KMS-11 (cell line): ENCODE measurements around the gene SCCPDH.

ENCODE experiments used
- H2AFZ ChIP-seq: fragments of 200-600 bp; sonication (generic); 2 replicates; pipeline ENCODE4 v1.6.1; 2016; ENCODE audit warnings: antibody characterized with exemption, mixed run types, low read depth
- H3K27ac ChIP-seq: fragments of 200-600 bp; sonication (generic); 2 replicates; pipeline ENCODE4 v1.6.1; 2016; ENCODE audit warnings: mild to moderate bottlenecking, mixed run types
- H3K27me3 ChIP-seq: fragments of 200-600 bp; sonication (generic); 2 replicates; pipeline ENCODE4 v1.6.1; 2017; ENCODE audit warnings: mild to moderate bottlenecking, low read depth, mixed run types, moderate library complexity; ENCODE audit not compliant: insufficient read depth
- H3K36me3 ChIP-seq: fragments of 200-600 bp; sonication (generic); 2 replicates; pipeline ENCODE4 v1.6.1; 2017; ENCODE audit warnings: mild to moderate bottlenecking, mixed run types; ENCODE audit not compliant: insufficient read depth
- H3K4me1 ChIP-seq: fragments of 200-600 bp; sonication (generic); 2 replicates; pipeline ENCODE4 v1.6.1; 2016; ENCODE audit warnings: mild to moderate bottlenecking, low read depth, mixed run types; ENCODE audit not compliant: poor library complexity, severe bottlenecking
- H3K4me2 ChIP-seq: fragments of 200-600 bp; sonication (generic); 2 replicates; pipeline ENCODE4 v1.7.0; 2016; ENCODE audit warnings: mild to moderate bottlenecking, mixed run types
- H3K4me3 ChIP-seq: fragments of 200-600 bp; sonication (generic); IDR thresholded peaks from 2 replicates; pipeline ENCODE4 v1.6.1; 2017; ENCODE audit warnings: low read depth, low read length, mixed read lengths; ENCODE audit not compliant: insufficient read depth
- H3K79me2 ChIP-seq: fragments of 200-600 bp; sonication (generic); 2 replicates; pipeline ENCODE4 v1.6.1; 2016; ENCODE audit warnings: low read depth, mixed run types; ENCODE audit not compliant: insufficient read depth
- H3K9ac ChIP-seq: fragments of 200-600 bp; sonication (generic); 2 replicates; pipeline ENCODE4 v1.6.1; 2016; ENCODE audit warnings: mild to moderate bottlenecking, mixed run types
- H4K20me1 ChIP-seq: fragments of 200-600 bp; sonication (generic); 2 replicates; pipeline ENCODE4 v1.6.1; 2016; ENCODE audit warnings: mild to moderate bottlenecking, mixed run types; ENCODE audit not compliant: insufficient read depth
- TF ChIP-seq, protein P1 (sequence below): fragments of 200-600 bp; sonication (generic); conservative IDR thresholded peaks from 2 replicates; pipeline ENCODE4 v1.6.1; 2017; ENCODE audit warnings: low read depth, mild to moderate bottlenecking, antibody characterized with exemption, low read length, moderate library complexity, mixed read lengths

Gene SCCPDH

DNA sequence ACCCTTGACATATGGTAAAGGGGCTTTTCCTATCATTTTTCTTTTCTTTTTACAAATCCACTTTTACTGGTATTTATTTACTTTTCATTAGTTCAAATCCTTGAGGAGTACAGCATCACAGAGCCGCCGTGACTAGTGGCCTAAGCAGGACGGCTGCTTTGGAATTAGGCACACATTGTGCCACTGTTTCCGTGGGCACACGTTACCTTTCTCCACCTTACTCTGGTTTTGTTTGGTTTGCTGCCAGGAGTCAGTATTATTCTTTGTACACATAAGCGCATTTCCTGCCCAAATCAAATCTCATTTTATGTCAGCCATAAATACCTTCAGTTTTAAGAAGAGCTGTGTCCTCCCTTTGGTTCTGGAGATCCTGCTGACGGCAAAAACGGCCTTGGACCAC lies 31.2 kb downstream of the SCCPDH start:
- no peaks in the 10 kb centered on the region for H3K36me3 ChIP-seq
- no peak overlapping the region for H3K4me2 ChIP-seq
- H3K27me3 ChIP-seq: no peaks in the 10 kb centered on the region
- TF ChIP-seq, protein P1, sequence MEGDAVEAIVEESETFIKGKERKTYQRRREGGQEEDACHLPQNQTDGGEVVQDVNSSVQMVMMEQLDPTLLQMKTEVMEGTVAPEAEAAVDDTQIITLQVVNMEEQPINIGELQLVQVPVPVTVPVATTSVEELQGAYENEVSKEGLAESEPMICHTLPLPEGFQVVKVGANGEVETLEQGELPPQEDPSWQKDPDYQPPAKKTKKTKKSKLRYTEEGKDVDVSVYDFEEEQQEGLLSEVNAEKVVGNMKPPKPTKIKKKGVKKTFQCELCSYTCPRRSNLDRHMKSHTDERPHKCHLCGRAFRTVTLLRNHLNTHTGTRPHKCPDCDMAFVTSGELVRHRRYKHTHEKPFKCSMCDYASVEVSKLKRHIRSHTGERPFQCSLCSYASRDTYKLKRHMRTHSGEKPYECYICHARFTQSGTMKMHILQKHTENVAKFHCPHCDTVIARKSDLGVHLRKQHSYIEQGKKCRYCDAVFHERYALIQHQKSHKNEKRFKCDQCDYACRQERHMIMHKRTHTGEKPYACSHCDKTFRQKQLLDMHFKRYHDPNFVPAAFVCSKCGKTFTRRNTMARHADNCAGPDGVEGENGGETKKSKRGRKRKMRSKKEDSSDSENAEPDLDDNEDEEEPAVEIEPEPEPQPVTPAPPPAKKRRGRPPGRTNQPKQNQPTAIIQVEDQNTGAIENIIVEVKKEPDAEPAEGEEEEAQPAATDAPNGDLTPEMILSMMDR: no peak
- H3K4me3 ChIP-seq: no peak overlapping the region
- H4K20me1 ChIP-seq: no peaks in the 10 kb centered on the region
- no peaks in the 10 kb centered on the region for H3K79me2 ChIP-seq
- H3K9ac ChIP-seq: no peak overlapping the region
- no peak overlapping the region for H2AFZ ChIP-seq
- H3K27ac ChIP-seq: no peak overlapping the region
- no peaks in the 10 kb centered on the region for H3K4me1 ChIP-seq

DNA sequence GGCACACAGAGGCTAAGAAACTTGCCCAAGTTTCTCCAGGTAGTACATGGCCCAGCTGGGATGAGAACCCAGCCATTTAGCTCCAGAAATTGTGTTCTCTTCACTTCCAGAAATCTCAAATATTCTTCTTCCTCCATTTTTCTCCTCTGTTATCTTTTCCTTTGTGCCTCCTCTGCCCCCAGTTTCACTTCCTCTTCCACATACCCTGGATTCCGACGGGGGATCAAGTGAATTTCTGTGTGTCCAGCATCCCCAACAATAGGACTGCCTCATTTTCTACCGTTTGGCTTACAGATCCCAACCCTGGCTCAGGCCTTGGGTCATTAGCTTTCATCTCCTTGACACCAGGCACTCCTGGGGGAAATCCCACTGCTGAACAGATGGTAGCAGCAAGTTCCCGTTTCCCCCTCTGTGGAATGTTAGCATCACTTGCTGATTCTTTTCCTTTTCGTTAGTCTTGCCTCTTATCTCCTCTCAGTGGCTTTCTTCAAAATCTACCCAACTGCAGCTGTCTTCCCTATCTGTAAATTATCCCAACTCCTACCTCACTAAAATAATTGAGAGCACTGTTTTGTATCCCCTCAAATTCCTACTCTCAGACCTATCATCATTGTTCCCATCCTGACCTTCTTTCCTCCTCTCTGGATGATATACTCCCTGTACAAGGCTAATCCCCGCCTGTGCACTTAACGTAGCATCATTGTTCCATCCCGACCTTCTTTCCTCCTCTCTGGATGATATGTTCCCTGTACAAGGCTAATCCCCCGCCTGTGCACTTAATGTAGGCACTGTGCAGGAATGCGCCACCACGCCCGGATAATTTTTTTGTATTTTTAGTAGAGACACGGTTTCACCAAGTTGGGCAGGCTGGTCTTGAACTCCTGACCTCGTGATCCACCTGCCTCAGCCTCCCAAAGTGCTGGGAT lies 36.5 kb downstream of the SCCPDH start:
- Histone ChIP-seq H2AFZ (no peak overlapping the region), H3K4me1 (no peaks in the 10 kb centered on the region), H3K27me3 (no peaks in the 10 kb centered on the region), H3K36me3 (no peaks in the 10 kb centered on the region), H3K27ac (no peak overlapping the region), H3K9ac (no peak overlapping the region), H3K4me2 (no peak overlapping the region), H3K4me3 (no peak overlapping the region), H3K79me2 (no peaks in the 10 kb centered on the region), H4K20me1 (no peaks in the 10 kb centered on the region)
- TF ChIP-seq, protein P1: no peak

DNA sequence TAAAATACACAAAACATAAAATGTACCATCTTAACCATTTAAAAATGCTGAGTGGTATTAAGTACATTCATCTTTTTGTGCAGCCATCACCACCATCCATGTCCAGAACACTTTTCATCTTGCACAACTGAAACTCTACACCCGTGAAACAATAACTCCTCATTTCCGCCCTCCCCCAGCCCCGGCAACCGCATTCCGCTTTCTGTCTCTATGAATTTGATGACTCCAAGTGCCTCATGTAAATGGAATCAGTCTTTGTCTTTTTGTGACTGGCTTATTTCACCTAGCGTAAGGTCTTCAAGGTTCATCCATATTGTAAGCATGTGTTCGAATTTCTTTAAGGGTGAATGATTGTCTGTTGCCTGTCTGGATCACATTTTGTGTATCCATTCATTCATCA lies 37.2 kb downstream of the SCCPDH start:
- no peaks in the 10 kb centered on the region for H3K36me3 ChIP-seq
- no peak overlapping the region for H2AFZ ChIP-seq
- no peak overlapping the region for H3K4me2 ChIP-seq
- no peaks in the 10 kb centered on the region for H3K4me1 ChIP-seq
- H3K79me2 ChIP-seq: no peaks in the 10 kb centered on the region
- TF ChIP-seq, protein P1: no peak
- H3K27me3 ChIP-seq: no peaks in the 10 kb centered on the region
- no peak overlapping the region for H3K9ac ChIP-seq
- H4K20me1 ChIP-seq: no peaks in the 10 kb centered on the region
- H3K27ac ChIP-seq: no peak overlapping the region
- no peak overlapping the region for H3K4me3 ChIP-seq

DNA sequence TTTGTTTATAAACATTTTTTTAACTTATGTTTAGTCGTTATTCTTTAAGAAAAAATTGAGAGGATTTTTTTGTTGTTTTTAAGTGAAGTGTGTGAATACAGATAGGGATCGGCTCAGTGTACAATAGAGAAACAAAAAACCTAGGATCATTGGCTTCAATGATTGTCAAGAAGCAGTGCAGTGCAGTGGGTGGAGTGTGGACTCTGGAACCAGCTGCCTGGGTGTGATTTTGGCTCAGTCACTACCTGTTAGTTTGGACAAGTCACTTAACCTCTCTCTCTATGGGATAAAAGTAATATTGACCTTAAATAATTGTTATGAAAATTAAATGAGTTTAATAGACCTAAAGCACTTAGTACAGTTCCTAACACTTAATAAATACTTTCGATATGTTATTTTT lies 41.3 kb downstream of the SCCPDH start:
- no peak overlapping the region for H3K9ac ChIP-seq
- TF ChIP-seq, protein P1: no peak
- H3K4me3 ChIP-seq: no peak overlapping the region
- H3K27ac ChIP-seq: no peak overlapping the region
- H3K4me2 ChIP-seq: no peak overlapping the region
- no peaks in the 10 kb centered on the region for H3K27me3 ChIP-seq
- H3K4me1 ChIP-seq: no peaks in the 10 kb centered on the region
- no peaks in the 10 kb centered on the region for H3K36me3 ChIP-seq
- no peaks in the 10 kb centered on the region for H3K79me2 ChIP-seq
- no peaks in the 10 kb centered on the region for H4K20me1 ChIP-seq
- H2AFZ ChIP-seq: no peak overlapping the region
